ENCODE measurements around the gene SSC5D. TPM values are rescaled to one million over a fixed set of nuclear protein-coding genes. Genes with fewer than 3 reads are reported as not detected.
A peak's percentile ranks its signal among the peaks of the same experiment; 100 is the strongest.

Gene SSC5D
- total and polyA plus RNA-seq, 10 of the 15 experiments (the other 5 are each of a cell fraction or from before 2014, with no cell fraction given), result 0.03 to 0.13 (median 0.05) TPM; not detected in 4

DNA sequence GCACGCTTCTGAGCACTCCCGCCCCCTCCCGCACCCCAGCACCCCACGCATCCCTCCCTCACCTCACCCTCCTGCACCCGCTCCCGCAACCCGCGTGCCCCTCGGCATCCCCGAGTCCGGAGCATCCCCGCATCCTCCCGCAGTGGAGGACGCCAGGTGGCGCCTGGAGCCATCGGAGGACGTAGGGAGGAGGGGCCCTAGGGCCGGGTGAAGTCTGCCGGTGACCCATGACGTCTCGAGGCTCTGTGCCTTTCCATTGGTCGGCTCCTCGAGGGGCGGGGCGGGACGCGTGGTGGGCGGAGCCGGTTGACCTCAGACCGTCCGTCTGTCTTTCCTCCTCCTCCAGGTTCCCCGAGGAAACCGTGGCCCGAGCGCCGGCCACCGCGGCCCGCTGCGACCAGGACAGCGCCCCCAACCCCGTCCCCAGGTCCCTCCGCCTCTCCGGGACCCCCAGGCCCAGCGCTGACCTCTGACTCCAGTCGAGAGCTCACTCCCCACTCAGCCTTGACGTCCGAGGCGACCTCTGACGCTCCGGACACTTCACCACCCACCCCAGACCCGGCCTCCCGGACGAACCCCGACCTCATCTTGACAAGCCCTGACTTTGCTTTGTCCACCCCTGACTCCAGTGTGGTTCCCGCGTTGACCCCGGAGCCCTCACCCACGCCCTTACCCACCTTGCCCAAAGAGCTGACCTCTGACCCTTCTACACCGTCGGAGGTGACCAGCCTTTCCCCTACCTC is 28.8 kb downstream of the SSC5D start:
- H3K4me1 ChIP-seq (ENCODE audit: control insufficient read depth, insufficient read depth, low read length), result 0 out of 2 replicates have a peak, but pooled peaks cover 4% of the 10 kb centered on the region
- H4K20me1 ChIP-seq (ENCODE audit: control insufficient read depth, insufficient read depth), result no peaks in the 10 kb centered on the region
- no TSS peak for BruUV-seq (replicated peaks)
- H3K9ac ChIP-seq (ENCODE audit: control insufficient read depth, insufficient read depth, low read length), result peak overlapping the region; percentile 53; the same call in 1 of the 2 replicates
- ChIA-PET CTCF (interaction anchor here (0.5 to 5.9 kb wide), 10 partner anchors 12 to 224 kb away, joined by 3 to 45 read pairs (median 6); partner anchors contain the start of genes ZNF784 and ZNF865), SMC1A (ENCODE audit: uncharacterized antibody, unreplicated experiment) (interaction anchor here (0.6 to 1.9 kb wide), 7 partner anchors 12 to 116 kb away, joined by 3 to 21 read pairs (median 4); partner anchors contain the start of genes ZNF784 and ZNF865), POLR2A (interaction anchor here (1.0 kb wide), 1 partner anchor 89 kb away, joined by 6 read pairs; the partner anchor contains the start of gene ZNF865), RAD21 (ENCODE audit: unreplicated experiment) (interaction anchor here (0.9 to 1.2 kb wide), 6 partner anchors 30 to 115 kb away, joined by 3 to 20 read pairs (median 3); partner anchors contain the start of genes ISOC2 and ZNF865)
- 14% methylated on average over 38 of the region's 61 CpGs for WGBS (ENCODE audit: insufficient coverage, insufficient replicate concordance, low lambda C conversion rate, missing lambda C conversion rate)
- peak overlapping the region; percentile 66; the same call in 1 of the 2 replicates for H3K4me3 ChIP-seq
- peak overlapping the region; percentile 98 for H3K4me2 ChIP-seq (ENCODE audit: control insufficient read depth, insufficient read depth)
- in situ Hi-C loops (cut with MboI) (loop anchor here (5.0 to 10.0 kb wide), 2 partner anchors 115 to 298 kb away; no protein-coding TSS in a partner anchor), intact Hi-C loops (cut with micrococcal nuclease; ENCODE audit: unreplicated experiment) (loop anchor here (1.0 kb wide), 2 partner anchors 89 to 114 kb away; no protein-coding TSS in a partner anchor)
- H3K79me2 ChIP-seq (ENCODE audit: control insufficient read depth, insufficient read depth, low read length), result no peaks in the 10 kb centered on the region
- FAIRE-seq (peak; percentile 96), DNase-seq (ENCODE audit: low read depth, low spot score) (peak; percentile 66), ATAC-seq (peak; percentile 100)
- no peaks in the 10 kb centered on the region for H3K27me3 ChIP-seq (replicated peaks in 1 of 2; ENCODE audit: control insufficient read depth in 2 of 2, insufficient read depth in 2 of 2, low read length in 1 of 2)
- H3K27ac ChIP-seq (ENCODE audit: control insufficient read depth, insufficient read depth), result peak overlapping the region; percentile 62
- peak overlapping the region; percentile 69 for H2AFZ ChIP-seq (ENCODE audit: control insufficient read depth, low read depth, low read length)
- H3K9me3 ChIP-seq (replicated peaks; ENCODE audit: control insufficient read depth, insufficient read depth, low read length), result no peaks in the 10 kb centered on the region
- no peaks in the 10 kb centered on the region for H3K36me3 ChIP-seq (ENCODE audit: control insufficient read depth in 2 of 2, insufficient read depth in 2 of 2, low read length in 1 of 2)
- 0 out of 2 replicates have a peak, but pooled peaks have one; percentile 33 for TF ChIP-seq MEF2A (IDR thresholded peaks at IDR 0.05; ENCODE audit: insufficient read depth, low read depth, low read length)
- TF ChIP-seq SMC3 (IDR thresholded peaks at IDR 0.05; ENCODE audit: borderline replicate concordance, low read length), result peak; percentile 100
- 0 out of 2 replicates have a peak, but pooled peaks have one; percentile 47 for TF ChIP-seq LARP7 (IDR thresholded peaks at IDR 0.05)
- TF ChIP-seq STAT3 (IDR thresholded peaks at IDR 0.05; ENCODE audit: low read depth, low read length), result no peak
- TF ChIP-seq YY1 (IDR thresholded peaks at IDR 0.05; ENCODE audit: low read depth, low read length), result peak; percentile 79
- TF ChIP-seq NBN (IDR thresholded peaks at IDR 0.05), result peak; percentile 74
- 0 out of 2 replicates have a peak, but pooled peaks have one; percentile 27 for TF ChIP-seq TARDBP (IDR thresholded peaks at IDR 0.05; ENCODE audit: borderline replicate concordance)
- TF ChIP-seq, protein P1, sequence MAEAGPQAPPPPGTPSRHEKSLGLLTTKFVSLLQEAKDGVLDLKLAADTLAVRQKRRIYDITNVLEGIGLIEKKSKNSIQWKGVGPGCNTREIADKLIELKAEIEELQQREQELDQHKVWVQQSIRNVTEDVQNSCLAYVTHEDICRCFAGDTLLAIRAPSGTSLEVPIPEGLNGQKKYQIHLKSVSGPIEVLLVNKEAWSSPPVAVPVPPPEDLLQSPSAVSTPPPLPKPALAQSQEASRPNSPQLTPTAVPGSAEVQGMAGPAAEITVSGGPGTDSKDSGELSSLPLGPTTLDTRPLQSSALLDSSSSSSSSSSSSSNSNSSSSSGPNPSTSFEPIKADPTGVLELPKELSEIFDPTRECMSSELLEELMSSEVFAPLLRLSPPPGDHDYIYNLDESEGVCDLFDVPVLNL (IDR thresholded peaks at IDR 0.05; ENCODE audit: low read depth, low read length), result no peak
- peak; percentile 92 for TF ChIP-seq SP1 (IDR thresholded peaks at IDR 0.05; ENCODE audit: low read depth, low read length)
- peak in 1 of 2 experiments; percentile 94; a peak in 1 of 4 replicates for TF ChIP-seq CEBPB (IDR thresholded peaks at IDR 0.05; ENCODE audit: borderline replicate concordance in 1 of 2, low read depth in 2 of 2, low read length in 2 of 2)
- TF ChIP-seq, protein P2, sequence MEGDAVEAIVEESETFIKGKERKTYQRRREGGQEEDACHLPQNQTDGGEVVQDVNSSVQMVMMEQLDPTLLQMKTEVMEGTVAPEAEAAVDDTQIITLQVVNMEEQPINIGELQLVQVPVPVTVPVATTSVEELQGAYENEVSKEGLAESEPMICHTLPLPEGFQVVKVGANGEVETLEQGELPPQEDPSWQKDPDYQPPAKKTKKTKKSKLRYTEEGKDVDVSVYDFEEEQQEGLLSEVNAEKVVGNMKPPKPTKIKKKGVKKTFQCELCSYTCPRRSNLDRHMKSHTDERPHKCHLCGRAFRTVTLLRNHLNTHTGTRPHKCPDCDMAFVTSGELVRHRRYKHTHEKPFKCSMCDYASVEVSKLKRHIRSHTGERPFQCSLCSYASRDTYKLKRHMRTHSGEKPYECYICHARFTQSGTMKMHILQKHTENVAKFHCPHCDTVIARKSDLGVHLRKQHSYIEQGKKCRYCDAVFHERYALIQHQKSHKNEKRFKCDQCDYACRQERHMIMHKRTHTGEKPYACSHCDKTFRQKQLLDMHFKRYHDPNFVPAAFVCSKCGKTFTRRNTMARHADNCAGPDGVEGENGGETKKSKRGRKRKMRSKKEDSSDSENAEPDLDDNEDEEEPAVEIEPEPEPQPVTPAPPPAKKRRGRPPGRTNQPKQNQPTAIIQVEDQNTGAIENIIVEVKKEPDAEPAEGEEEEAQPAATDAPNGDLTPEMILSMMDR (IDR thresholded peaks at IDR 0.05 in 2 of 3, conservative IDR thresholded peaks at IDR 0.05 in 1 of 3; ENCODE audit: control insufficient read depth in 2 of 3, extremely low read depth in 1 of 3, insufficient read depth in 1 of 3, low read depth in 3 of 3, low read length in 3 of 3), result peak; percentile 80 to 97 (median 96); a peak in 5 of 6 replicates
- TF ChIP-seq RUNX3 (IDR thresholded peaks at IDR 0.05; ENCODE audit: low read length), result peak; percentile 21
- peak; percentile 97 for TF ChIP-seq NR2F1 (conservative IDR thresholded peaks at IDR 0.05)
- TF ChIP-seq, protein P3, sequence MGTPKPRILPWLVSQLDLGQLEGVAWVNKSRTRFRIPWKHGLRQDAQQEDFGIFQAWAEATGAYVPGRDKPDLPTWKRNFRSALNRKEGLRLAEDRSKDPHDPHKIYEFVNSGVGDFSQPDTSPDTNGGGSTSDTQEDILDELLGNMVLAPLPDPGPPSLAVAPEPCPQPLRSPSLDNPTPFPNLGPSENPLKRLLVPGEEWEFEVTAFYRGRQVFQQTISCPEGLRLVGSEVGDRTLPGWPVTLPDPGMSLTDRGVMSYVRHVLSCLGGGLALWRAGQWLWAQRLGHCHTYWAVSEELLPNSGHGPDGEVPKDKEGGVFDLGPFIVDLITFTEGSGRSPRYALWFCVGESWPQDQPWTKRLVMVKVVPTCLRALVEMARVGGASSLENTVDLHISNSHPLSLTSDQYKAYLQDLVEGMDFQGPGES (IDR thresholded peaks at IDR 0.05), result peak; percentile 66; the same call in 1 of the 2 replicates
- TF ChIP-seq CREM (IDR thresholded peaks at IDR 0.05; ENCODE audit: low read depth), result peak; percentile 98
- peak; percentile 96 for TF ChIP-seq NFYB (IDR thresholded peaks at IDR 0.05; ENCODE audit: insufficient read depth, low read depth, low read length)
- TF ChIP-seq RFX5 (IDR thresholded peaks at IDR 0.05; ENCODE audit: low read depth, low read length), result peak; percentile 100
- no peak for TF ChIP-seq SRF (IDR thresholded peaks at IDR 0.05; ENCODE audit: low read depth in 2 of 2, low read length in 2 of 2)
- peak; percentile 53; the same call in 1 of the 2 replicates for TF ChIP-seq POLR2A (IDR thresholded peaks at IDR 0.05; ENCODE audit: low read depth, low read length)
- TF ChIP-seq ZZZ3 (IDR thresholded peaks at IDR 0.05; ENCODE audit: control insufficient read depth, insufficient read length, low read depth), result no peak

All from GM12878 (cell line).